Natural killer cell (primary cell): ENCODE results near the gene MR1. TPM values are rescaled to one million over a fixed set of nuclear protein-coding genes. Genes with fewer than 3 reads are reported as not detected.

Experiments used
- ATAC-seq, 3 donors: fragments of 150-1000 bp in 2 of 3; fragments of 200-7000 bp in 1 of 3; cut with Tn5 transposase; 1 replicate in 1 of 3; 2 replicates in 2 of 3; pipeline ENCODE4 v1.10.0; 2021; ENCODE audit warnings: mild to moderate bottlenecking in 2 of 3, moderate library complexity in 2 of 3
- DNase-seq, 2 donors: peaks; one replicate each; pipeline versions ENCODE4 v3.0.0 to v3.0.0-alpha.2; 2013 to 2021; ENCODE audit warnings: mixed read lengths in 1 of 2
- H3K27ac ChIP-seq: one replicate; pipeline ENCODE4 v1.5.1; 2013; ENCODE audit warnings: mild to moderate bottlenecking, low read length
- H3K27me3 ChIP-seq: one replicate; pipeline ENCODE4 v1.6.1; 2013; ENCODE audit warnings: low read length; ENCODE audit not compliant: control insufficient read depth, insufficient read depth
- H3K36me3 ChIP-seq: one replicate; pipeline ENCODE4 v1.6.1; 2013; ENCODE audit warnings: low read length; ENCODE audit not compliant: control insufficient read depth, insufficient read depth
- H3K4me1 ChIP-seq: one replicate; pipeline ENCODE4 v1.6.1; 2013; ENCODE audit warnings: low read length; ENCODE audit not compliant: control insufficient read depth, insufficient read depth
- H3K4me3 ChIP-seq: one replicate; pipeline ENCODE4 v1.5.1; 2013; ENCODE audit warnings: low read length
- H3K9me3 ChIP-seq: one replicate; pipeline ENCODE4 v1.6.1; 2013; ENCODE audit warnings: low read length; ENCODE audit not compliant: control insufficient read depth, insufficient read depth
- H3K27ac Mint-ChIP-seq, 2 donors: one replicate each; pipeline ENCODE4 v1.8.0; 2022; ENCODE audit warnings: mild to moderate bottlenecking in 2 of 2, mixed read lengths in 2 of 2, moderate library complexity in 1 of 2
- H3K27me3 Mint-ChIP-seq, 2 donors: one replicate each; pipeline ENCODE4 v1.8.0; 2022; ENCODE audit warnings: low read depth in 2 of 2, mixed read lengths in 2 of 2
- H3K36me3 Mint-ChIP-seq: one replicate; pipeline ENCODE4 v1.8.0; 2022; ENCODE audit warnings: mixed read lengths
- H3K4me1 Mint-ChIP-seq, 2 donors: one replicate each; pipeline ENCODE4 v1.8.0; 2022; ENCODE audit warnings: mixed read lengths in 2 of 2
- H3K4me3 Mint-ChIP-seq: one replicate; pipeline ENCODE4 v1.8.0; 2022; ENCODE audit warnings: mild to moderate bottlenecking, moderate library complexity, mixed read lengths
- H3K9me3 Mint-ChIP-seq, 2 donors: one replicate each; pipeline ENCODE4 v1.8.0; 2022; ENCODE audit warnings: mixed read lengths in 2 of 2
- CTCF ChIP-seq: fragments of 200-600 bp; IDR thresholded peaks from one replicate; pipeline ENCODE4 v1.8.0; 2022; ENCODE audit warnings: antibody characterized with exemption
- WGBS: methylation state at CpG from one replicate; pipeline ENCODE4 v1.1.7; 2013; ENCODE audit warnings: missing lambda C conversion rate; ENCODE audit not compliant: insufficient coverage; 5-methylcytosine and 5-hydroxymethylcytosine counted together
- intact Hi-C: fragments of 100-400 bp; cut with micrococcal nuclease; formaldehyde crosslinking; loops from one replicate; pipeline ENCODE4 v1.14.2; 2022
- total RNA-seq, 4 donors: library from RNA; stranded (reverse); fragments of 120-200 nt in 1 of 4; gene quantifications; one replicate each; pipeline versions ENCODE4 v1.2.3 to v1.2.4, GENCODE V29; 2013 to 2022

The MR1 gene
- total RNA-seq, 3 donors from 2014 or later (not counting 1 experiment from before 2014, with no cell fraction given): 27.8 to 35.3 (median 34.6) TPM

DNA sequence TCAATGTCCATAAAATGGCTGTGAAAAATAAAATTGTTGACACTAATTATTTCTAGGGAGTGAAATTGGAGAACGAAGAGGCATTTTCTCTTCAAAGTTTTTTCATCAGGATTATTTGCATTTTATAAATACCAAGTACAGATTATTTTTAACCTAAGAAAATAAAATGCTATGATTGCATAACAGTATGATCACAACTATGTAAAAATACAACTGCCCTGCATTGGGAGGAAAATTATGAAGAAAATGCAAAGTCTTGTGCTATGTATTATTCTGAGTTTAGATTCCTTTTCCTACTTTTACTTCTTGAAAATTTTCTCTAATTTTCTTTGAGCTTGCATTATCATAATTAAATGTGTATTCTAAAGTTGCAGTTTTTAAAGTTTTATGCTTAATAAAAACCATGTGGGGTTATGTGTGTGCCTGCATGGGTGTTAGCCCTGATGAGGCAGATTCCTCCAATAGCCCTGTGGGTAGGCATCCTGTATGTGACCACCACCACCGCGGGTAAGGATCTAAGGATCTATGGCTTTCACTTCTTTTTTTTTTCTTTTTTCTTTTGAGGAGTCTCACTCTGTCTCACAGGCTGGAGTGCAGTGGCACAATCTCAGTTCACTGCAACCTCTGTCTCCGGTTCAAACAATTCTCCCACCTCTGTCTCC lies 35.8 kb upstream of the MR1 start:
- no peak overlapping the region for H3K27ac ChIP-seq
- no peak for TF ChIP-seq CTCF
- no peaks in the 10 kb centered on the region for H3K4me1 ChIP-seq
- Mint-ChIP-seq H3K4me1 (peaks cover 3 to 15% of the 10 kb centered on the region in 2 donors), H3K4me3 (no peak overlapping the region), H3K9me3 (no peaks in the 10 kb centered on the region), H3K36me3 (peaks cover 15% of the 10 kb centered on the region), H3K27ac (no peak overlapping the region), H3K27me3 (no peaks in the 10 kb centered on the region)
- ATAC-seq (no peak), DNase-seq (no peak)
- intact Hi-C loops: no loop called here
- 89% methylated on average over 3 of the region's 4 CpGs for WGBS
- H3K27me3 ChIP-seq: no peaks in the 10 kb centered on the region
- H3K9me3 ChIP-seq: no peaks in the 10 kb centered on the region
- peaks cover 24% of the 10 kb centered on the region for H3K36me3 ChIP-seq
- no peak overlapping the region for H3K4me3 ChIP-seq

DNA sequence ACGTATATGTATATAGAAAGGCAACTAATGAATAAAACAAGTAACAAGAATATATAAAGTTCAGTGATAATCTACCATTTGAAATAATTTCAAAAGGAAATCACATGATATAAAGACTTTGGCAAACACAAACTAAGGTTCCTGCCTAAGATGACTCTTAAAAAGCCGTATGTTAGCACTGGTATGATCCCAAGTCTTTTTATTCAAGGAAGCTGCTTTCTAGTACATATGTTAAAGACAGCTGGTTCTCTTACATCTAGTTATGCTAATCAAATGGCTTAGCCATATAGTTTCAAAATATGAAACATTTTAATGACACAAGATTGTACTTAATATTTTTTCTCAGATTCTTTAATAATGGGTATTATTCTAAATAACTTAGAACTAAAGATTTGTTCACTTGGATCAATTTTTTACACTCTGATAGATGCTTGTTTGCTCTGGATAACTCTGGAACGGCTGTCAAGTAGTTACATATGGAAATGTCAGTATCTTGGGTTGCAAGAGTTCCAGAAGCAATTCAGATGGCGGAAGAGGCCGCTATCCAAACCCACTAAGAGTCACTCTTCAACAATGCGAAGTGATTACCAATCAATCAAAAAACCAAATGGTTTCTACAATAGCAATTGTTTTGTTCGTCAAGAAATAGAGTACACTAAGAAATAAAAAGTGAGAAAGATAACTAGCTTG lies 32.5 kb upstream of the MR1 start:
- Mint-ChIP-seq H3K9me3 (no peaks in the 10 kb centered on the region), H3K4me3 (no peak overlapping the region), H3K27me3 (no peaks in the 10 kb centered on the region), H3K27ac (no peak overlapping the region), H3K4me1 (peaks cover 10 to 17% of the 10 kb centered on the region in 2 donors), H3K36me3 (peaks cover 33% of the 10 kb centered on the region)
- Histone ChIP-seq H3K27ac (no peak overlapping the region), H3K4me3 (no peak overlapping the region), H3K36me3 (peaks cover 40% of the 10 kb centered on the region), H3K9me3 (no peaks in the 10 kb centered on the region), H3K27me3 (no peaks in the 10 kb centered on the region), H3K4me1 (no peaks in the 10 kb centered on the region)
- intact Hi-C loops: no loop called here
- no peak for TF ChIP-seq CTCF
- ATAC-seq (no peak), DNase-seq (no peak)
- 98% methylated on average over 5 of the region's 7 CpGs for WGBS

GRCh38 chr1:181002582-181003172 lies 31.1 kb upstream of the MR1 start:
- intact Hi-C loops: no loop called here
- no peaks in the 10 kb centered on the region for H3K27me3 Mint-ChIP-seq
- no peak for DNase-seq
- peaks cover 40% of the 10 kb centered on the region for H3K36me3 ChIP-seq
- TF ChIP-seq CTCF: no peak
- H3K4me1 ChIP-seq: no peaks in the 10 kb centered on the region
- H3K4me3 Mint-ChIP-seq: no peak overlapping the region
- no peak for ATAC-seq
- peaks cover 33% of the 10 kb centered on the region for H3K36me3 Mint-ChIP-seq
- WGBS: 97% methylated on average over 3 of the region's 3 CpGs
- H3K9me3 Mint-ChIP-seq: no peaks in the 10 kb centered on the region
- H3K9me3 ChIP-seq: no peaks in the 10 kb centered on the region
- no peaks in the 10 kb centered on the region for H3K27me3 ChIP-seq
- no peak overlapping the region for H3K4me3 ChIP-seq
- H3K27ac Mint-ChIP-seq: no peak overlapping the region
- peaks cover 20 to 27% of the 10 kb centered on the region in 2 donors for H3K4me1 Mint-ChIP-seq
- H3K27ac ChIP-seq: no peak overlapping the region
